GM12878 (cell line): ENCODE results near the gene GALNTL6. TPM values are rescaled to one million over a fixed set of nuclear protein-coding genes. Genes with fewer than 3 reads are reported as not detected.

Experiments
- ATAC-seq: fragments of 200-7000 bp; cut with Tn5 transposase; 3 replicates; pipeline ENCODE4 v1.9.1; 2020; ENCODE audit warnings: mild to moderate bottlenecking, moderate library complexity
- BruUV-seq: library from RNA; stranded (reverse); fragments of 400-500 nt; replicated peaks from 2 replicates; lab custom pipeline; 2021; lab: Mats Ljungman, UMichigan
- CTCF ChIA-PET: fragments of 300-600 bp; sonication (Branson Sonifier 250); formaldehyde crosslinking; extraction: SDS; loops from one replicate; lab custom pipeline; 2021; ENCODE audit warnings: inconsistent platforms; lab: Yijun Ruan, JAX
- POLR2A ChIA-PET: fragments of 350-600 bp; formaldehyde crosslinking; extraction: SDS; loops from one replicate; lab custom pipeline; 2021; ENCODE audit warnings: inconsistent platforms; lab: Charles Lee
- RAD21 ChIA-PET: fragments of 300-600 bp; sonication (Branson Sonifier 250); formaldehyde crosslinking; loops from one replicate; lab custom pipeline; 2023; ENCODE audit warnings: antibody characterized with exemption; ENCODE audit not compliant: unreplicated experiment; lab: Charles Lee
- SMC1A ChIA-PET: fragments of 300-600 bp; sonication (Branson Sonifier 250); formaldehyde crosslinking; loops from one replicate; lab custom pipeline; 2023; ENCODE audit not compliant: unreplicated experiment, uncharacterized antibody; lab: Charles Lee
- DNase-seq: peaks from one replicate; pipeline ENCODE4 v3.0.0-alpha.2; 2011; ENCODE audit warnings: low read depth, low spot score
- FAIRE-seq: peaks from 3 replicates; lab custom pipeline; 2011; peaks lifted over from hg19 to GRCh38; lab: Jason Lieb, UNC
- H2AFZ ChIP-seq: 2 replicates; pipeline ENCODE4 v1.6.0; 2011; ENCODE audit warnings: low read depth, low read length, control low read depth; ENCODE audit not compliant: control insufficient read depth
- H3K27ac ChIP-seq: 2 replicates; pipeline ENCODE4 v1.5.1; 2011; ENCODE audit warnings: control low read depth; ENCODE audit not compliant: control insufficient read depth, insufficient read depth
- H3K27me3 ChIP-seq, 2 experiments: replicated peaks in 1 of 2; 2 replicates each; pipeline versions ENCODE4 v1.6.0 to v1.6.1; 2011; ENCODE audit warnings: low read length in 1 of 2; ENCODE audit not compliant: control insufficient read depth in 2 of 2, insufficient read depth in 2 of 2
- H3K36me3 ChIP-seq, 2 experiments: 2 replicates each; pipeline ENCODE4 v1.5.1; 2011; ENCODE audit warnings: low read length in 1 of 2; ENCODE audit not compliant: control insufficient read depth in 2 of 2, insufficient read depth in 2 of 2
- H3K4me1 ChIP-seq: 2 replicates; pipeline ENCODE4 v1.6.1; 2011; ENCODE audit warnings: mild to moderate bottlenecking, low read length, moderate library complexity, mixed read lengths; ENCODE audit not compliant: control insufficient read depth, insufficient read depth
- H3K4me2 ChIP-seq: 2 replicates; pipeline ENCODE4 v1.6.0; 2011; ENCODE audit warnings: control low read depth; ENCODE audit not compliant: control insufficient read depth, insufficient read depth
- H3K4me3 ChIP-seq: fragments of 200-600 bp; sonication (generic); 2 replicates; pipeline ENCODE4 v1.5.1; 2016
- H3K79me2 ChIP-seq: 2 replicates; pipeline ENCODE4 v1.6.0; 2011; ENCODE audit warnings: low read length; ENCODE audit not compliant: control insufficient read depth, insufficient read depth
- H3K9ac ChIP-seq: 2 replicates; pipeline ENCODE4 v1.8.0; 2011; ENCODE audit warnings: low read length, control low read depth, mixed read lengths; ENCODE audit not compliant: control insufficient read depth, insufficient read depth
- H3K9me3 ChIP-seq: replicated peaks from 3 replicates; pipeline ENCODE4 v1.5.1; 2011; ENCODE audit warnings: mild to moderate bottlenecking, low read length; ENCODE audit not compliant: control insufficient read depth, insufficient read depth
- H4K20me1 ChIP-seq: 2 replicates; pipeline ENCODE4 v1.6.0; 2011; ENCODE audit not compliant: control insufficient read depth, insufficient read depth
- BMI1 ChIP-seq: fragments of 450-650 bp; IDR thresholded peaks from 2 replicates; pipeline ENCODE4 v1.6.1; 2016; ENCODE audit warnings: mild to moderate bottlenecking, moderate library complexity, borderline replicate concordance
- GATAD2B ChIP-seq: fragments of 450-650 bp; conservative IDR thresholded peaks from 2 replicates; pipeline ENCODE4 v1.6.1; 2017; ENCODE audit warnings: low read depth, mild to moderate bottlenecking, moderate library complexity
- IKZF2 ChIP-seq, 2 experiments: fragments of 450-650 bp; IDR thresholded peaks; 2 replicates each; pipeline ENCODE4 v1.6.1; 2017; ENCODE audit warnings: mild to moderate bottlenecking in 2 of 2, moderate library complexity in 2 of 2
- KAT2A ChIP-seq: conservative IDR thresholded peaks from 2 replicates; pipeline ENCODE4 v1.6.1; 2011; ENCODE audit warnings: low read depth, low read length; ENCODE audit not compliant: control insufficient read depth
- KLF5 ChIP-seq: fragments of 450-650 bp; IDR thresholded peaks from 2 replicates; pipeline ENCODE4 v1.6.1; 2014; ENCODE audit warnings: mild to moderate bottlenecking; ENCODE audit not compliant: partially characterized antibody
- MYC ChIP-seq: IDR thresholded peaks from 2 replicates; pipeline ENCODE4 v1.6.1; 2011; ENCODE audit warnings: mild to moderate bottlenecking, low read length, moderate library complexity, inconsistent platforms; ENCODE audit not compliant: insufficient read depth, insufficient replicate concordance, insufficient read length, severe bottlenecking
- NFXL1 ChIP-seq: fragments of 450-650 bp; IDR thresholded peaks from 2 replicates; pipeline ENCODE4 v1.6.1; 2017; ENCODE audit warnings: antibody characterized with exemption, mild to moderate bottlenecking, borderline replicate concordance
- NRF1 ChIP-seq: conservative IDR thresholded peaks from 2 replicates; pipeline ENCODE4 v1.6.1; 2011; ENCODE audit warnings: mild to moderate bottlenecking, low read depth, low read length, improper control_type of control experiment
- PAX8 ChIP-seq: fragments of 450-650 bp; IDR thresholded peaks from 2 replicates; pipeline ENCODE4 v1.6.1; 2017; ENCODE audit warnings: mild to moderate bottlenecking, moderate library complexity
- SMAD1 ChIP-seq: fragments of 450-650 bp; IDR thresholded peaks from 2 replicates; pipeline ENCODE4 v1.6.1; 2018; ENCODE audit warnings: mild to moderate bottlenecking, low read depth; ENCODE audit not compliant: partially characterized antibody
- TCF3 ChIP-seq: IDR thresholded peaks from 2 replicates; pipeline ENCODE4 v1.6.1; 2012; ENCODE audit warnings: low read depth, mild to moderate bottlenecking, low read length, borderline replicate concordance; ENCODE audit not compliant: insufficient read depth
- TCF7 ChIP-seq: IDR thresholded peaks from 2 replicates; pipeline ENCODE4 v1.6.1; 2014; ENCODE audit warnings: antibody characterized with exemption, borderline replicate concordance
- ZNF274 ChIP-seq: IDR thresholded peaks from one replicate; pipeline ENCODE4 v1.8.0; 2011; ENCODE audit not compliant: insufficient read length, insufficient read depth
- WGBS: methylation state at CpG from one replicate; pipeline ENCODE4 v1.1.6; 2016; ENCODE audit warnings: low lambda C conversion rate; ENCODE audit not compliant: insufficient replicate concordance, insufficient coverage; ENCODE audit errors: missing lambda C conversion rate; 5-methylcytosine and 5-hydroxymethylcytosine counted together
- in situ Hi-C: fragments of 300-500 bp; cut with MboI; formaldehyde crosslinking; loops from 9 replicates; pipeline ENCODE4 v1.14.3; 2018; ENCODE audit warnings: mixed read lengths
- intact Hi-C: fragments of 100-400 bp; cut with micrococcal nuclease; formaldehyde crosslinking; loops from one replicate; pipeline ENCODE4 v1.14.2; 2022; ENCODE audit not compliant: unreplicated experiment
- polyA plus RNA-seq, 11 experiments: library from polyadenylated mRNA; depleted of rRNA in 4 of 11; unstranded in 6 of 11; stranded (reverse) in 5 of 11; fragments of >200 nt; fragmentation: Nextera tagmentation in 4 of 11; fragmentation: Illumina TruSeq in 1 of 11; extraction: Ambion mirVana in 4 of 11; extraction: Trizol in 1 of 11; gene quantifications; 1 replicate in 1 of 11; 2 replicates in 10 of 11; pipeline versions ENCODE4 v1.2.1 to v1.2.3, GENCODE V29; 2011 to 2016; ENCODE audit warnings: inconsistent platforms in 2 of 11, missing spikeins in 2 of 11, low read depth in 1 of 11
- total RNA-seq, 4 experiments: library from RNA; depleted of rRNA in 3 of 4; stranded (reverse); fragments of >200 nt in 3 of 4; fragmentation: Illumina TruSeq in 1 of 4; extraction: Trizol in 1 of 4; gene quantifications; 2 replicates each; pipeline versions ENCODE4 v1.2.1 to v1.2.3, GENCODE V29; 2013 to 2021
- TF ChIP-seq, protein P1 (sequence below): fragments of 450-650 bp; formaldehyde crosslinking; IDR thresholded peaks from 2 replicates; pipeline ENCODE4 v1.4.0; 2022; ENCODE audit warnings: mild to moderate bottlenecking, moderate library complexity
- TF ChIP-seq, protein P2 (sequence below): fragments of 450-650 bp; IDR thresholded peaks from 2 replicates; pipeline ENCODE4 v1.6.1; 2017; ENCODE audit warnings: mild to moderate bottlenecking
- TF ChIP-seq, protein P3 (sequence below): IDR thresholded peaks from 2 replicates; pipeline ENCODE4 v1.6.1; 2011; ENCODE audit warnings: borderline replicate concordance, low read depth, mild to moderate bottlenecking, moderate library complexity, mixed read lengths, low read length; ENCODE audit not compliant: insufficient read depth; ENCODE audit errors: extremely low read length

The GALNTL6 gene
- total and polyA plus RNA-seq, 10 of the 15 experiments (the other 5 are each of a cell fraction or from before 2014, with no cell fraction given) = 0.01 to 0.29 TPM; not detected in 8

DNA sequence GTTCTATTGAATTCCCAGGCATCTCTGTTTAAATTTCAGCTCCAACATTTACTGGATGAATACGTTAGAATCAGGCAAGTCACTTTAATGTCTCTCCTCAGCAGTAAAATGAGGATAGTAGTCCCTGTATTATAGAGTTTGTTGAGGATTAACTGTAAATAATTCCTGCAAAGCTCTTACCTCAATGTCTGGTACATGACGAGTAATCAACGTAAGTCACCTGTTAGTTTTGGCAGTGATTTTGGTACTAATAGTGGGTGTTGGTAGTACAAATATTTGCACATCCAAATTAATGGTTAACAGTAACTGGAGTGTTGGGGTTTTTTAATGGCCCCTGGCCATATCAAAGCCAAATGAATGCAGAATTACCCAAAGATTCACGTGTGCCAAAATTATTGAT, 1165.6 kb downstream of the GALNTL6 start (continued):
- TF ChIP-seq, protein P1, sequence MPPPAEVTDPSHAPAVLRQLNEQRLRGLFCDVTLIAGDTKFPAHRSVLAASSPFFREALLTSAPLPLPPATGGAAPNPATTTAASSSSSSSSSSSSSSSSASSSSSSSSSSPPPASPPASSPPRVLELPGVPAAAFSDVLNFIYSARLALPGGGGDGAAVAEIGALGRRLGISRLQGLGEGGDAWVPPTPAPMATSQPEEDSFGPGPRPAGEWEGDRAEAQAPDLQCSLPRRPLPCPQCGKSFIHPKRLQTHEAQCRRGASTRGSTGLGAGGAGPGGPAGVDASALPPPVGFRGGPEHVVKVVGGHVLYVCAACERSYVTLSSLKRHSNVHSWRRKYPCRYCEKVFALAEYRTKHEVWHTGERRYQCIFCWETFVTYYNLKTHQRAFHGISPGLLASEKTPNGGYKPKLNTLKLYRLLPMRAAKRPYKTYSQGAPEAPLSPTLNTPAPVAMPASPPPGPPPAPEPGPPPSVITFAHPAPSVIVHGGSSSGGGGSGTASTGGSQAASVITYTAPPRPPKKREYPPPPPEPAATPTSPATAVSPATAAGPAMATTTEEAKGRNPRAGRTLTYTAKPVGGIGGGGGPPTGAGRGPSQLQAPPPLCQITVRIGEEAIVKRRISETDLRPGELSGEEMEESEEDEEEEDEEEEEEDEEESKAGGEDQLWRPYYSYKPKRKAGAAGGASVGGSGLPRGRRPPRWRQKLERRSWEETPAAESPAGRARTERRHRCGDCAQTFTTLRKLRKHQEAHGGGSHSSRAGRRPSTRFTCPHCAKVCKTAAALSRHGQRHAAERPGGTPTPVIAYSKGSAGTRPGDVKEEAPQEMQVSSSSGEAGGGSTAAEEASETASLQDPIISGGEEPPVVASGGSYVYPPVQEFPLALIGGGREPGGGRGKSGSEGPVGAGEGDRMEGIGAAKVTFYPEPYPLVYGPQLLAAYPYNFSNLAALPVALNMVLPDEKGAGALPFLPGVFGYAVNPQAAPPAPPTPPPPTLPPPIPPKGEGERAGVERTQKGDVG (CRISPR knock-in tag) = no peak
- TF ChIP-seq KLF5 = no peak

DNA sequence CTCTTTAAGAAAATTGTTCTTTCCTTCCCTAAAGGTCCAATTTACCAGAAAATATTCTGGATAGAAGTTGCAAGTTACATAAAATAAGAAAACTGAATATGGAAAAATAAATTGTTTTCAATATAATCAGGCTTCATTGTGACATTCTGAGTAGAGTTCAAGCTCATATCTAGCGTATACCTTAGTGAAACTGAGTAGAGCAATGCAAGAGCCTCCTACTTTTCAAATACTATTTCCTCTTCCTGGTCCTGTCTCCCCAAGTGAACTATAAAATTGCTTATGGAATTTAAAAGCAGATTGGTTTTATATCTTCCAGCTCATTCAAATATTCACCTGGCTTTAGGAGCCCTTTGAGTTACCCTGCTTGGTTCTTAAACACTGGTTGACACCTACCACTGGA, 1166.1 kb downstream of the GALNTL6 start:
- Histone ChIP-seq H3K9me3 (no peaks in the 10 kb centered on the region; the same call in 1 of the 3 replicates), H3K27ac (no peak overlapping the region), H3K4me2 (no peak overlapping the region), H3K36me3 (no peaks in the 10 kb centered on the region), H2AFZ (no peak overlapping the region), H3K4me3 (no peak overlapping the region), H3K4me1 (no peaks in the 10 kb centered on the region), H3K79me2 (no peaks in the 10 kb centered on the region), H3K9ac (no peak overlapping the region), H3K27me3 (no peaks in the 10 kb centered on the region), H4K20me1 (no peaks in the 10 kb centered on the region)
- FAIRE-seq (no peak), DNase-seq (no peak), ATAC-seq (no peak)
- SMC1A ChIA-PET = interaction anchor here (0.9 kb wide), 1 partner anchor 11 kb away, joined by 3 read pairs; no protein-coding TSS in a partner anchor
- CTCF ChIA-PET = interaction anchor here (1.3 to 1.7 kb wide), 2 partner anchors 13 to 34 kb away, joined by 4 to 6 read pairs; no protein-coding TSS in a partner anchor
- WGBS = 100% methylated on average over 1 of the region's 1 CpG
- no TSS peak for BruUV-seq
- intact Hi-C loops (no loop called here), in situ Hi-C loops (no loop called here)
- POLR2A ChIA-PET = no interaction called here
- RAD21 ChIA-PET = interaction anchor here (0.8 kb wide), 1 partner anchor 14 kb away, joined by 3 read pairs; no protein-coding TSS in a partner anchor
- TF ChIP-seq, protein P2, sequence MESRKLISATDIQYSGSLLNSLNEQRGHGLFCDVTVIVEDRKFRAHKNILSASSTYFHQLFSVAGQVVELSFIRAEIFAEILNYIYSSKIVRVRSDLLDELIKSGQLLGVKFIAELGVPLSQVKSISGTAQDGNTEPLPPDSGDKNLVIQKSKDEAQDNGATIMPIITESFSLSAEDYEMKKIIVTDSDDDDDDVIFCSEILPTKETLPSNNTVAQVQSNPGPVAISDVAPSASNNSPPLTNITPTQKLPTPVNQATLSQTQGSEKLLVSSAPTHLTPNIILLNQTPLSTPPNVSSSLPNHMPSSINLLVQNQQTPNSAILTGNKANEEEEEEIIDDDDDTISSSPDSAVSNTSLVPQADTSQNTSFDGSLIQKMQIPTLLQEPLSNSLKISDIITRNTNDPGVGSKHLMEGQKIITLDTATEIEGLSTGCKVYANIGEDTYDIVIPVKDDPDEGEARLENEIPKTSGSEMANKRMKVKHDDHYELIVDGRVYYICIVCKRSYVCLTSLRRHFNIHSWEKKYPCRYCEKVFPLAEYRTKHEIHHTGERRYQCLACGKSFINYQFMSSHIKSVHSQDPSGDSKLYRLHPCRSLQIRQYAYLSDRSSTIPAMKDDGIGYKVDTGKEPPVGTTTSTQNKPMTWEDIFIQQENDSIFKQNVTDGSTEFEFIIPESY = no peak
- TF ChIP-seq NRF1 = no peak
- no peak for TF ChIP-seq ZNF274
- TF ChIP-seq MYC = no peak
- TF ChIP-seq BMI1 = no peak
- TF ChIP-seq KAT2A = no peak
- TF ChIP-seq SMAD1 = no peak
- TF ChIP-seq IKZF2 (IDR thresholded peaks at IDR 0.05) = no peak
- TF ChIP-seq, protein P3, sequence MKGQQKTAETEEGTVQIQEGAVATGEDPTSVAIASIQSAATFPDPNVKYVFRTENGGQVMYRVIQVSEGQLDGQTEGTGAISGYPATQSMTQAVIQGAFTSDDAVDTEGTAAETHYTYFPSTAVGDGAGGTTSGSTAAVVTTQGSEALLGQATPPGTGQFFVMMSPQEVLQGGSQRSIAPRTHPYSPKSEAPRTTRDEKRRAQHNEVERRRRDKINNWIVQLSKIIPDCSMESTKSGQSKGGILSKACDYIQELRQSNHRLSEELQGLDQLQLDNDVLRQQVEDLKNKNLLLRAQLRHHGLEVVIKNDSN = no peak
- TF ChIP-seq GATAD2B = no peak
- TF ChIP-seq NFXL1 = no peak
- no peak for TF ChIP-seq TCF7
- TF ChIP-seq TCF3 = no peak
- no peak for TF ChIP-seq PAX8
